HG02759 (cell line): ENCODE data around the gene UNC13A.
"Not testable (repeated sequence)": the region's sequence is repeated elsewhere in the genome, so short reads cannot be mapped to it uniquely, and the experiment has no call there.

Experiments used
- ATAC-seq: cut with Tn5 transposase; IDR thresholded peaks from one replicate; pipeline ENCODE4 v1.9.1; 2021; ENCODE audit warnings: mild to moderate bottlenecking, moderate library complexity; ENCODE audit not compliant: unreplicated experiment

Gene UNC13A

DNA sequence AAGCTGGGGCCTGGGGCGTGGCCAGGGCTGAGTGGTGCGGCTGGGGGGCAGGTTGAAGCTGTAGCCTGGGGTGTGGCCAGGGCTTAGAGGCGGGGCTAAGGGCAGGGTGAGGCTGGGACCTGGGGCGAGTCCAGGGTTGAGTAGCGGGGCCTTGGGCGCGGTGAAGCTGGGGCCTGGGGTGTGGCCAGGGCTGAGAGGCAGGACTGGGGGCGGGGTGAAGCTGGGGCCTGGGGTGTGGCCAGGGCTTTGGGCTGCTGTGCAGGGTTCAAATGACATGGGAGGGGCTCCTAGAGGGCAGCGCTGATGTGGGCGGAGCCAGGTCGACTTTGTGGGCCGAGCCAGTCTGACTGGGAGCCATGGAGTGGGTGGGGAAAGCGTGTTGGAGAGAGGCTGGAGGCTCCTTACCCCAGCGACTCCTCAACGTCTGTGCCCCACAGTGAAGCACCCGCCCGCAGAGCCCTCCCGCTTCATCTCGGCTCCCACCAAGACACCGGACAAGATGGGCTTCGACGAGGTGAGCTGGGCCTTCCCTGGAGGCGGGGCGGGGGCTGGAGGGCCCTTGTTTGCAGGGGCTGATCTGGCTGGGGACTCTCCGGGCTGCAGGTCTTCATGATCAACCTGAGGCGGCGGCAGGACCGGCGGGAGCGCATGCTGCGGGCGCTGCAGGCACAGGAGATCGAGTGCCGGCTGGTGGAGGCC lies 111.2 kb downstream of the UNC13A start:
- ATAC-seq = no peak

DNA sequence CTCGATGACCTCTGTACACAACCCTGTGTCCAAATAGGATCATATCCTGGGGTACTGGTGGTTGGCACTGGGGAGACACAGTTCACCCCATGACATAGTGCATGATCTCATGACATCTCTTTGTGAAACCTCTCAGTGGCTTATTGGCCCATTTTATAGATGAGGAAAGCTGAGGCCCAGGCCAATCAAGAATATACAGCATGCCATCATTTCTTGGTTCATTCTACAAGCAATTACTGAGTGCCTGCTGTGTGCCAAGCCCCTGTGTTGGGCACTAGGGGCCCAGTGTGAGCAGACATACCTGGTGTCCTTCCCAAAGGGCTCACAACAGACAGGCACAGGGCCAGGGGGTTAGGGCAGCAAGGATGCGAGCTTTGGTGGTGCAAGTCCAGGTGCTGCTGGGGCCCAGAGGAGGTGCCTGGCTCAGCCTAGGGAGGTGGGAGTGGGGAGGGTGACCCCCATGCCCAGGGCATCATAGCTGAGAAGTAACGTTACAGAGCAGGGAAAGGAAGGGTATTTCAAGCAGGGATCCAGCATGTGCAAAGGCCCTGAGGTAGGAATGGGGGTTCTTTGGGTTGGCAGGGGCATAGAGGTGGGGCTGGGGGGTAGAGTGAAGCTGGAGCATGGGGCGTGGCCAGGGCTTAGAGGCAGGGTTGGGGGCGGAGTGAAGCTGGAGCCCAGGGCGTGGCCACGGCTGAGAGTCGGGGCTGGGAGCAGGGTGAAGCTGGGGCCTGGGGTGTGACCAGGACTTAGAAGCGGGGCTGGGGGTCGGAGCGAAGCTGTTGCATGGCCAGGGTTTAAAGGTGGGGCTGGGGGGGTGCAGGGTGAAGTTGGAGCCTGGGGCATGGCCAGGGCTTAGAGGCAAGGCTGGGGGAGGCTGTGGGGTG lies 112.0 kb downstream of the UNC13A start:
- ATAC-seq = no peak

DNA sequence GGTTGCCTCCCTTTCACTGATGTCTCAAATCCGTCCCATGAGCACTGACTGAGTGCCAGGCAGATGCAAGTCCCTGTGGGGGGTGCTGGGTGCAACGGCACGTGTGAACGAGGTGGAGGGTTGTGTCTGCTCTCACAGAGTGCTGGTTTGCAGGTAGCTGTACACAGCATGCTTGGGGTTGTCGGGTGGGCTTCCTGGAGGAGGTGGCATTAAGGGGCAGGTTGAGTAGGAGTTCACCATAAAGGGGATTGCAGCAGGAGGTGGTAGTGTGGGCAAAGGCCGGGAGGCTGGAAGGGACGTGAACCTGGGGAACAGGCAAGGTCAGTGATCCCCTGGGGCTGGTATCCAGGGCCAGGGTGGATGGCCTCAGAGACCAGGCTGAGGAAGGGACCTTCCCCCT lies 115.5 kb downstream of the UNC13A start:
- ATAC-seq = no peak

DNA sequence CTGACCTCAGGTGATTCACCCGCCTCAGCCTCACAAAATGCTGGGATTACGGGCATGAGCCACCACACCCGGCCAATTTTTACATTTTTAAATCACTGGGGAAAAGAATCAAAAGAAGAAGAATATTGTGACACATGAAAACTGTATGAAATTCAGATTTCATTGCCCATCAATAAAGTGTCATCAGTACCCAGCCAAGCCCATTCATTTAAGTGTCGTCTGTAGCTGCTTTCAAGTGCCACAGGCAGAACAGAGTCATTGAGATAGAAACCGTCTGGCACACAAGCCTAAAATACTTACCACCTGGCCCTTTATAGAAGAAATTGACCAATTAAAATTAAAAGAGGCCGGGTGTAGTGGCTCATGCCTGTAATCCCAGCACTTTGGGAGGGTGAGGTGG lies 117.4 kb downstream of the UNC13A start:
- no peak for ATAC-seq

DNA sequence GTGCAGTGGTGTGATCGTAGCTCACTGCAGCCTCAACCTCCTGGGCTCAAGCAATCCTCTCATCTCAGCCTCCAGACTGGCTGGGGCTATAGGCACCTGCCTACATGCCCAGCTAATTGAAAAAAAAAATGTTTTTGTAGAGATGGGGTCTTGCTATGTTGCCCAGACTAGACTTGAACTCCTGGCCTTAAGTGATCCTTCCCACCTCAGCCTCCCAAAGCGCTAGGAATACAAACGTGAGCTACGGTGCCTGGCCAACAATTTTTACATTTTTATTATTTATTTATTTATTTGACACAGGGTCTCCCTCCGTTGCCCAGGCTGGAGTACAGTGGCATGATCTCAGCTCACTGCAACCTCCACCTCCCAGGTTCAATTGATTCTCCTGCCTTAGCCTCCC lies 117.9 kb downstream of the UNC13A start:
- ATAC-seq = not testable (repeated sequence)

DNA sequence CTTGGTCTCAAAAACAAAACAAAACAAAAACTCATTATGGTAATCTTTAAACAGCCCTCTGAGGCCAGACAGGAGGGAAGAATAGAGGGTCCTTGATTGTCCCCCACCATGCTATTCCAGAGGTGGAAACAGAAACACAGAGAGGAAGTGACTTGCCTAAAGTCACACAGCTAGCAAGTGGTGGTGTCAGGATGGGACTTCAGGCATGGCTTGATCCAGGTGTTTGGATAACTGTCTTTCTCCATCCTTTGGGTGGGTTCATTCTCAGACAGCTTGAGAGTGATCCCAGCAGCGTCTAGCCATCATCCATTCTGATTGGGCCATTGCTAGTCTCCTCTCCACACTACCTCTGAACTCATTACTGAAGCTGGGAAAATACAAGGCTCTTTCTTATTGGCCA lies 120.2 kb downstream of the UNC13A start:
- ATAC-seq = no peak

DNA sequence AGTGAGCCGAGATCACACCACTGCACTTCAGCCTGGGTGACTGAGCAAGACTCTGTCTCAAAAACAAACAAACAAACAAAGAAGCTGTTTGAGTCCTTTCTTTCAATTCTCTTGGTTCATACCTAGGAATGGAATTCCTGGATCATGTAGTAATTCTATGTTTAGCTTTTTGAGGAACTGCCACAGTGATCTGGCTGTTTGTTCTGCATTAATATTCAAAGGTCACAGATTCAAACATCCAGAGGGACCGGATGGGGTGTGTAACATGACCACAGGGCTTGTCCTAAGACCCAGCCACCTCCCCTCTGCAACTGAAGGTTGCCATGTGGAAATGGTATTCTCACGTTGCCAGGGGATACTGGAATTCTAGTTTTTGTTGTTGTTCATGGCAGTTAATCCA lies 122.5 kb downstream of the UNC13A start:
- no peak for ATAC-seq

DNA sequence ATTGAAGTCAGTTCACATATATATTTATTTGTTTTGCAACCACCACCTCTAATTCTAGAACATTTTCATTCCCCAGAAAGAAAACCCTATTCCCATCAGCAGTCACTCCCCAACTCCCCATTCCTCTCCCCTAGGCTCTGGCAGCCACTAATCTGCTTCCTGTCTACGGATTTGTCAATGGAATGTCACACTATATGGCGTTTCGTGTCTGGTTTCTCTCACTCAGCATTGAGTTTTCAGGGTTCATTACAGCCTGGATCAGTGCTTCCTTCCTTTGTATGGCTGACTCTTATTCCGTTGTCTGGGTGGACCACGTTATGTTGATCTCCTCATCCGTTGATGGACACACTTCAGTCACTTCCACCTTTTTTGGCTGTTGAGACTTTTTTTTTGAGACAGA lies 123.4 kb downstream of the UNC13A start:
- no peak for ATAC-seq

DNA sequence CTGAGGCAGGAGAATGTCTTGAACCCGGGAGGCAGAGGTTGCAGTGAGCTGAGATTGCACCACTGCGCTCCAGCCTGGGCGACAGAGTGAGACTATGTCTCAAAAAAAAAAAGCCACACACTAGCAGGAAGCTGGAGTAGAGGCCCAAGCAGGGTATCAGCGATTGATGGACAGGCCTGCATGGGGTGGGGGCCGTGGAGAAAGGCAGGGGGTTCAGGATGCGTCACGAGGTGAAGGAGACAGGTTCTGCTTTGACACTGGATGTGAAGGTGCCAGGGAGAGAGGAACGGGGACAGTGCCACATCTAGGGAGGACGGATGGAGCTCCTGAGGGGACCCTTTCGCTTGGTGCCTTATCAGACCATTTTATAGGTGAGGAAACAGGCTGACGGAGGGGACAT lies 125.6 kb downstream of the UNC13A start:
- ATAC-seq = no peak

DNA sequence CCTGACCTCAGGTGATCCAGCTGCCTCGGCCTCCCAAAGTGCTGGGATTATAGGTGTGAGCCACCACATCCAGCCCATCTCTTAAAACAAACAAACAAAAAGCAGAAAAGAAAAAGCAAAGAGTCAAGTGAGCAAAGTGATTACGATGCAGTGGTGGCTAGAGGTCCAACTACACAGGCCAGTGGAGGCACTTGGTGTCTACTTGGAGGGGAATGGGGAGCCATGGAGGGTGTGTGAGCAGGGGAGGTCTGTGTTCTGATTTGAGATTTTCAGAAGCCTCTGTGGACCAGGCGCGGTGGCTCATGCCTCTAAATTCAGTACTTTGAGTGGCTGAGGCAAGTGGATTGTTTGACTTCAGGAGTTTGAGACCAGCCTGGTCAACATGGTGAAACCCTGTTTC lies 126.1 kb downstream of the UNC13A start:
- no peak for ATAC-seq

DNA sequence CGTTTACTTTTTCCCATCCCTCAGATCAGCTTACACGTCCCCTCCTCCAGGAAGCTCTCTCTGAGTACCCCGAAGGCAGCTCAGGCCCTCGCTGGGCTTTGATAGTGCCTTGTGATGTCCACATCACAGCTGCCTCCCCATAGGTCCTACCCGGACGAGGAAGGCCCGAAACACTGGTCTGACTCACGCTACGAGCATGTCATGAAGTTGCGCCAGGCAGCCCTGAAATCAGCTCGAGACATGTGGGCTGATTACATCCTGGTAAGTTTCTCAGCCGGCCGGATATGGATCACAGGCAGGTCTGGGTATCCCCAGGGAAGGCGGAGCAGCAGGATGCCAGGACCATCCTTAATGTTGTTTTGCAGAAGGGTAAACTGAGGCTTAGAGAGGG lies 128.0 kb downstream of the UNC13A start:
- ATAC-seq = no peak

DNA sequence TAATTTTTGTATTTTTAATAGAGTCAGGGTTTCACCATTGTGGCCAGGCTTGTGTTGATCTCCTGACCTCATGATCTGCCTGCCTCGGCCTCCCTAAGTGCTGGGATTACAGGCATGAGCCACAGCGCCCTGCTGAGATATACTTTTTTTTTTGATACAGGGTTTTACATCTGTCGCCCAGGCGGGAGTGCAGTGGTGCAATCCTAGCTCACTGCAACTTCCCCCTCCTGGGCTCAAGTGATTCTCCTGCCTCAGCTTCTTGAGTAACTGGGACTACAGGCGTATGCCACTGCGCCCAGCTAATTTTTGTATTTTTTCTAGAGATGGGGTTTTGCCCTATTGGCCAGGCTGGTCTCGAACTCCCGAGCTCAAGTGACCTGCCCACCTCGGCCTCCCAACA lies 130.7 kb downstream of the UNC13A start:
- ATAC-seq = no peak

DNA sequence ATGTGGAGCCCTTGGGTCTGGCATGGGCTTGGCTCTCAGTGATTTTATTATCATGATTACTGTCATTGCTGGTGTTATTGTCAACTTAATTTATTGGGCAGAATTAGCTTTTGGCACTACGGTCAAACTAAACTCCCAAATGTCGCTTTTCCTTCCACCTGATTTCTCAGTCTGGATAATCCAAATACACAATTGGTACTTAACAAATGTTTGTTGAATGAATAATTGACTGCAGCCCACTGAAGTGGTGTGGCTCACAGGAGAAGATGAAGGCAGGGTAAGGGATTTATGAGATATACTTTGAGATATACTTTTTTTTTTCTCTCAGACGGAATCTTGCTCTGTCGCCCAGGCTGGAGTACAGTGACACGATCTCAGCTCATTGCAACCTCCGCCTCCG lies 131.2 kb downstream of the UNC13A start:
- no peak for ATAC-seq

DNA sequence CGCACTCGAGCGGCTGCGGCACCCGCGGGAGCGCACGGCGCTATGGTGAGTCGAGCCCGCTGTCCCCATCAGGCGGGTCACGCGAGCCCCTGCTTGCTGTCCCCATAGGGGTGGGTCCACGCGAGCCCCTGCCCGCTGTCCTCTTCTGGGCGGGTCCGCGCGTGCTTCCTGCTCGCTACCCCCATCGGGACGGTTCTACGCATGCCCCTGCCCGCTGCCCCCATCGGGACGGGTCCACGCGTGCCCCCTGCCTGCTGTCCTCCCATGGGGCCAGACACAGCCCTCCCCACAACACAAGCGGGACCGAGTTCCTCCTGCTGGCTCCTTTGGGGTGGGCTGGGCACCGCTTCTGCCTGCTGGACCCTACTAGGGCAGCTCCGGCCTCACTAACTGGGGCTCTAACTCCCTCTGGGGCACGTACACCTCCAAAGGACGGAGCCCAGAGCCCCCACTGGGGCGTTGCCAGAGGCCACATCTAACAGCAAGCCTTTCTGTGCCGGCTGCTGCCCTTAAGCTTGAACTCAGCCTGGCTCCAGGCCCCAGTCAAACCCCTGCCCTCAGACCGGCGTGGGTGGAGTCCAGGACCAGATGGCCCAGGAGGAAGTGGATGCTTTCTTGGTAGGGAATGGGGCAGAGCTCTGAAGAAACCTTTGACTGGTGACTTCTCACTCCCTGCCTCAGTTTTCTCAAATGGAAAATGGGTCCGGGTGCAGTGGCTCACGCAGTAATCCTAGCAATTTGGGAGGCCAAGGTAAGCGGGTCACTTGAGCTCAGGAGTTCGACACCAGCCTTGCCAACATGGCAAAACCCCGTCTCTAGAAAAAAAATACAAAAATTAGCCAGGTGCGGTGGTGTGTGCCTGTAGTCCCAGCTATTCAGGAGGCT lies 132.0 kb downstream of the UNC13A start:
- peak; percentile 44 for ATAC-seq

DNA sequence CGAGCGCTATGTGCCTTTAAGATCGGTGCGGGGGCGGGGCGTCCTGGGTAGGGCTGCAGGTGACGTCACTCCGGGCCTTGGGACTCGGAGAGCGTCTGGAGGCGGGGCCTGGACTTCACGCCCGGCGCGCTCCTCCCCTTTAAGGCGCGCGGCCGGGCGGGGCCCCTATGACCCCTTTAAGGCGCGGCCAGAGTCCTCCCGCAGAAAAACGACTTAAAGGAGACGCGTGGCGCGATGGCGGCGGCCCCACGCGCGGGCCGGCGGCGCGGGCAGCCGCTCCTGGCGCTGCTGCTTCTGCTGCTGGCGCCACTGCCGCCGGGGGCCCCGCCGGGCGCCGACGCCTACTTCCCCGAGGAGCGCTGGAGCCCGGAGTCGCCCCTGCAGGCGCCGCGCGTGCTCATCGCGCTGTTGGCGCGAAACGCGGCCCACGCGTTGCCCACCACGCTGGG lies 132.7 kb downstream of the UNC13A start, which contains the start of gene COLGALT1:
TSS of gene COLGALT1 (plus strand) at position 170 of the 449 bp plus-strand sequence. CDS start at position 235, 65 bp downstream.
- ATAC-seq = peak; percentile 93

DNA sequence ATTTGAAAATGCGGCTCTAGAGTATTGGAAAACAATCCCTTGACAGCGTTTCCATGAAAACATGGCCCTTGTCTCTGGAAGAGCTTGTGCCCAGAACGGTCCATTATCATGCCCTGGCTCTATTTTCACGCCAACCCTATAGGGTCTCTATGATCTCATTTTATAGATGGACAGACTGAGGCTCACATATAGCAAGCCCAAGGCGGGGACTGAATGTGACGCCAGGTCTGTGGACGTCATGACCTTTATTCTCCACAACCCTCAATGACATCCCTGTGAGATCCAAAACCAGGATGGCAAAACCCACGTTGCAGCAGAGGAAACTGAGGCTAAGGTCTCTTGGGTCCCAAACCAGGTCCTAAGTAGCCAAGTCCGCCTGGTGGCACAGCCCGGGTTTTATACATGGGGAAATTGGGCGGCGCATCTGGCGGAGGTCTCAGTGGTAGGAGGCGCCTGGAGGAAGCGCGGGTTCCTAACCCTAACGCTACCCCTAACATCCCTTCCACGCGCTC lies 133.1 kb downstream of the UNC13A start:
- no peak for ATAC-seq

DNA sequence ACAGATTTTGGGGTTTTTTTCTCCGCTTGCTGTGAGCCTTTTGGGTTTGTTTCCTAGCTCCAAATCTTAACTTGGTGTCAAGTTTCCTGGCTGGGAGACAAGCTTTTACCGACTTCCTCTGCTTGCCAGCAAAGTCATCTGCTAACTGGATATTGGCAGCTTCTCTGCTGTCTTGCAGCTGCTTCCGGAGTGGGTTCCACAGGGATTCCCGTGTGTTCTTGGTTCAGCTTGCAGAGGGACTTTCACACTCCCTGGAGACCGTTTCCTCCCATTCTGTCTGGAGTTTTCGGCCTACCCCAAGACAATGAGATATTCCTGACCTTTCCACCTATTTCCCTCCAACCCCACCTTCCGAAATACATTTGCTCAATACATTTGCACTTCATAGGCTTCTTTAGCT lies 134.9 kb downstream of the UNC13A start:
- no peak for ATAC-seq

DNA sequence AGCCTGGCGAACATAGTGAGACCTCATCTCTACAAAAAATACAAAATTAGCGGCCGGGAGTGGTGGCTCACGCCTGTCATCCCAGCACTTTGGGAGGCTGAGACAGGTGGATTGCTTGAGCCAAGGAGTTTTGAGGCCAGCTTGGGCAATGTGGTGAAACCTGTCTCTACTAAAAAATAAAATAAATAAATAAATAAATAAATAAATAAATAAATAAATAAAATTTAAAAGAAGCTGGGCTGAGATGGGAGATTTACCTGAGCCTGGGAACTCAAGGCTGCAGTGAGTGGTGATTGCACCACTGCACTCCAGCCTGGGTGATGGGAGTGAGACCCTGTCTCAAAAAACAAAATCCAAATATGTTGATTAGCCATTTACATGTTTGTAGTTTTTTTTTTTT lies 135.4 kb downstream of the UNC13A start:
- ATAC-seq = not testable (repeated sequence)
